Hepatocyte (in vitro differentiated cells): ENCODE results near the gene PMAIP1.

ENCODE experiments used
- CTCF ChIP-seq: fragments of 200-600 bp; sonication (generic); IDR thresholded peaks from 2 replicates; pipeline ENCODE4 v1.5.1; 2016; ENCODE audit warnings: antibody characterized with exemption, mild to moderate bottlenecking; ENCODE audit not compliant: poor library complexity
- EZH2 ChIP-seq: fragments of 200-600 bp; sonication (generic); IDR thresholded peaks from 2 replicates; pipeline ENCODE4 v1.6.1; 2016; ENCODE audit warnings: antibody characterized with exemption, mild to moderate bottlenecking, borderline replicate concordance
- EZH2phosphoT487 ChIP-seq: fragments of 200-600 bp; sonication (generic); IDR thresholded peaks from one replicate; pipeline ENCODE4 v1.6.1; 2018; ENCODE audit warnings: antibody characterized with exemption, mild to moderate bottlenecking, low read depth, moderate library complexity; ENCODE audit not compliant: unreplicated experiment, severe bottlenecking

GRCh38 chr18:59867337-59868104, 32.3 kb upstream of the PMAIP1 start:
- TF ChIP-seq EZH2 (no peak), CTCF (no peak), EZH2phosphoT487 (no peak)
